ENCODE data around the gene FAM177B.

FAM177B gene

GRCh38 chr1:222788402-222789156 lies 51.6 kb downstream of the FAM177B start:
- no peak for DNase-seq

GRCh38 chr1:222790115-222790514 lies 53.1 kb downstream of the FAM177B start:
- no peak for DNase-seq

- DNase-seq, result no peak
These were observed 53.5 kb downstream of the FAM177B start for GRCh38 chr1:222790520-222790919.

GRCh38 chr1:222791006-222791710 lies 54.2 kb downstream of the FAM177B start:
- no peak for DNase-seq

GRCh38 chr1:222792744-222793143 lies 55.7 kb downstream of the FAM177B start:
- DNase-seq, result no peak

- DNase-seq, result peak; percentile 12
These were observed 57.9 kb downstream of the FAM177B start for GRCh38 chr1:222794656-222795474.

- no peak for DNase-seq
These were observed 61.1 kb downstream of the FAM177B start for GRCh38 chr1:222798116-222798515.

GRCh38 chr1:222798975-222799374 lies 62.0 kb downstream of the FAM177B start:
- DNase-seq, result no peak
